Choroid plexus epithelial cell (primary cell): ENCODE measurements around the gene JAKMIP2.

Experiments
- DNase-seq: peaks from one replicate; pipeline ENCODE4 v3.0.0-alpha.2; 2010; ENCODE audit warnings: low read depth
- H3K4me3 ChIP-seq: 2 replicates; pipeline ENCODE4 v1.5.1; 2011; ENCODE audit warnings: low read depth, mild to moderate bottlenecking, control low read depth, low read length, moderate library complexity
- CTCF ChIP-seq: conservative IDR thresholded peaks from 2 replicates; pipeline ENCODE4 v1.5.1; 2011; ENCODE audit warnings: low read depth, mild to moderate bottlenecking, control low read depth, inconsistent platforms, low read length, moderate library complexity

Gene JAKMIP2

GRCh38 chr5:147788023-147788422 lies 5.5 kb upstream of the JAKMIP2 start:
- no peak for DNase-seq
- no peak for TF ChIP-seq CTCF
- no peak overlapping the region for H3K4me3 ChIP-seq

GRCh38 chr5:147786142-147786541 lies 3.6 kb upstream of the JAKMIP2 start:
- DNase-seq, result no peak
- TF ChIP-seq CTCF, result no peak
- no peak overlapping the region for H3K4me3 ChIP-seq

GRCh38 chr5:147784146-147784987 lies 1.8 kb upstream of the JAKMIP2 start:
- no peak for DNase-seq
- no peak overlapping the region for H3K4me3 ChIP-seq
- no peak for TF ChIP-seq CTCF

GRCh38 chr5:147780924-147781573 lies 1.5 kb downstream of the JAKMIP2 start:
- no peak for TF ChIP-seq CTCF
- no peak for DNase-seq
- H3K4me3 ChIP-seq, result no peak overlapping the region

- no peak for DNase-seq
- no peak overlapping the region for H3K4me3 ChIP-seq
- no peak for TF ChIP-seq CTCF
Measured at GRCh38 chr5:147779694-147780093, 2.8 kb downstream of the JAKMIP2 start.

GRCh38 chr5:147776989-147777388 lies 5.5 kb downstream of the JAKMIP2 start:
- TF ChIP-seq CTCF, result no peak
- H3K4me3 ChIP-seq, result no peak overlapping the region
- no peak for DNase-seq

GRCh38 chr5:147773587-147773986 lies 8.9 kb downstream of the JAKMIP2 start:
- TF ChIP-seq CTCF, result no peak
- H3K4me3 ChIP-seq, result no peak overlapping the region
- DNase-seq, result no peak
